ENCODE data around the gene FNDC10.
A peak's percentile ranks its signal among the peaks of the same experiment; 100 is the strongest.

The FNDC10 gene

DNA sequence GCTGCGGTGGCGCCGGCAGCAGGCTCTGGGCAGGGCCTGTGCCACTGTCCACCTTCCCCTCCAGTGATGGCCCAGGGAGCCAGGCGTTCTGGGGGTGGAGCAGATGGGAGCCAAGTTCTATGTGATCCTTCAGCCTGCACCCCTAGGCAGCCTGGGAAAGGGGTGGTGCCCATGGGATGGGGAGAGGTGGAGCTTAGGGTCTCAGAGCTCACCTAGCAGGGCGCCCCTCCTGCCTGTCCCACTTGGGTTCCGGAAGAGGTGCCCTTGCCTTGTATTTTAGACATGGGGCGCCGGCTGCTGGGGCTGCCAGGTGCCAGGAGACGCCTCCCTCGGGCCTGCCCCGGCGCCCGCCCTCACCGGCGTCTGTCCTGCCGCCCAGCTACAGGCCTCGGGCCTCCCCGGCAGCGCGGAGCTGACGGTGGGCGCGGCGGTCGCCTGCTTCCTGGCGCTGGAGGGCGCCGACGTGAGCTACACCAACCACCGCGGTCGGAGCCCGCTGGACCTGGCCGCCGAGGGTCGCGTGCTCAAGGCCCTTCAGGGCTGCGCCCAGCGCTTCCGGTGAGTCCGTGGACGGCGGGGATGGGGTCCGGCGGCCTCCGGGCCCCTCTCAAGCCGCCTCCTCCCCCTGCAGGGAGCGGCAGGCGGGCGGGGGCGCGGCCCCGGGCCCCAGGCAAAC, 29.0 kb upstream of the FNDC10 start:
- DNase-seq (ENCODE audit: low read depth, low spot score): no peak
- H3K27me3 ChIP-seq (ENCODE audit: insufficient read depth, insufficient read length): no peaks in the 10 kb centered on the region
- H3K9me3 ChIP-seq (ENCODE audit: insufficient read depth, low read length): no peaks in the 10 kb centered on the region
- H3K4me1 ChIP-seq (ENCODE audit: insufficient read depth, insufficient read length): no peaks in the 10 kb centered on the region
- TF ChIP-seq ZNF274 (IDR thresholded peaks at IDR 0.05; ENCODE audit: low read depth, low read length) (no peak), YY1 (IDR thresholded peaks at IDR 0.05; ENCODE audit: insufficient read depth, insufficient read length) (no peak), SUZ12 (IDR thresholded peaks at IDR 0.05; ENCODE audit: extremely low read depth, insufficient read depth, insufficient read length) (no peak)
- H3K9ac ChIP-seq (ENCODE audit: insufficient read length, low read depth): no peak overlapping the region
- H3K4me3 ChIP-seq (ENCODE audit: insufficient read length, low read depth): no peak overlapping the region
- peaks cover 16% of the 10 kb centered on the region for H3K36me3 ChIP-seq (ENCODE audit: insufficient read depth, insufficient read length, low read length)

DNA sequence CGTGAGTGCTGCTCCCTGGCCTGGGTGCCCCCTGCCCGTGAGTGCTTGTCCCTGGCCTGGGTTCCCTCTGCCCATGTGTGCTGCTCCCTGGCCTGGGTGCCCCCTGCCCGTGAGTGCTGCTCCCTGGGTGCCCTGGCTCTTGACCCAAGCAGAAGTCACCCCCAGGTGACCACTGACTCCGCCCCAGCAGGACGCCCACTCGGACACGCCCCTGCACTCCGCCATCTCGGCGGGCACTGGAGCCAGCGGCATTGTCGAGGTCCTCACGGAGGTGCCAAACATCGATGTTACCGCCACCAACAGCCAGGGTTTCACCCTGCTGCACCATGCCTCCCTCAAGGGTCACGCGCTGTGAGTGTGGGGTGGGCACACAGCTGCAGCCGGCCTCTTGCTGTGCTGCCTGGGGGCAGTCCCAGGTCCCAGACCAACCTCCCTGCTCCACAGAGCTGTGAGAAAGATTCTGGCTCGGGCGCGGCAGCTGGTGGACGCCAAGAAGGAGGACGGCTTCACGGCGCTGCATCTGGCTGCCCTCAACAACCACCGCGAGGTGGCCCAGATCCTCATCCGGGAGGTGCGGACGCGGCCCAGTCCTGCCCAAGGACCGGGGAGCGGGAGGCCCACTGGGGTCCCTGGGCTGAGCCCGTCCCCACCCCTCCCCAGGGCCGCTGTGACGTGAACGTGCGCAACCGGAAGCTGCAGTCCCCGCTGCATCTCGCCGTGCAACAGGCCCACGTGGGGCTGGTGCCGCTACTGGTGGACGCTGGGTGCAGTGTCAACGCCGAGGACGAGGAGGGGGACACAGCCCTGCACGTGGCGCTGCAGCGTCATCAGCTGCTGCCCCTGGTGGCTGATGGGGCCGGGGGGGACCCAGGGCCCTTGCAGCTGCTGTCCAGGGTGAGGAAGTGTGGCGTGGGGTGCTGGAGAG, 28.2 kb upstream of the FNDC10 start:
- Histone ChIP-seq H3K27me3 (ENCODE audit: insufficient read depth, insufficient read length) (no peaks in the 10 kb centered on the region), H3K9me3 (ENCODE audit: insufficient read depth, low read length) (no peaks in the 10 kb centered on the region), H3K9ac (ENCODE audit: insufficient read length, low read depth) (no peak overlapping the region), H3K4me3 (ENCODE audit: insufficient read length, low read depth) (no peak overlapping the region), H3K36me3 (ENCODE audit: insufficient read depth, insufficient read length, low read length) (peaks cover 16% of the 10 kb centered on the region), H3K4me1 (ENCODE audit: insufficient read depth, insufficient read length) (no peaks in the 10 kb centered on the region)
- TF ChIP-seq YY1 (IDR thresholded peaks at IDR 0.05; ENCODE audit: insufficient read depth, insufficient read length): no peak
- TF ChIP-seq SUZ12 (IDR thresholded peaks at IDR 0.05; ENCODE audit: extremely low read depth, insufficient read depth, insufficient read length): no peak
- TF ChIP-seq ZNF274 (IDR thresholded peaks at IDR 0.05; ENCODE audit: low read depth, low read length): no peak
- no peak for DNase-seq (ENCODE audit: low read depth, low spot score)

DNA sequence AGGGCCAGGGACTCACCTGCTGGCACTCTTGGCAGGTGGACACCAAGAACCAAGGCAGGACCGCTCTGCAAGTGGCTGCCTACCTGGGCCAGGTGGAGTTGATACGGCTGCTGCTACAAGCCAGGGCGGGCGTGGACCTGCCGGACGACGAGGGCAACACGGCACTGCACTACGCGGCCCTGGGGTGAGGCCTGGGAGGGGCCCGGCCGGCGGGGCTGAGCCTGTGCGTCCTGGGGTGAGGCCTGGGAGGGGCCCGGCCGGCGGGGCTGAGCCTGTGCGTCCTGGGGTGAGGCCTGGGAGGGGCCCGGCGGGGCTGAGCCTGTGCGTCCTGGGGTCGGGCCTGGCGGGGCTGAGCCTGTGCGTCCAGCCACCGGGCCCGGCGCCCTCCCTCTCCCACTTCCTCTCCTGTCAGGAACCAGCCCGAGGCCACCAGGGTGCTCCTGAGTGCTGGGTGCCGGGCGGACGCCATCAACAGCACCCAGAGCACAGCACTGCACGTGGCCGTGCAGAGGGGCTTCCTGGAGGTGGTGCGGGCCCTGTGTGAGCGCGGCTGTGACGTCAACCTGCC, 27.4 kb upstream of the FNDC10 start:
- Histone ChIP-seq H3K9me3 (ENCODE audit: insufficient read depth, low read length) (no peaks in the 10 kb centered on the region), H3K4me3 (ENCODE audit: insufficient read length, low read depth) (no peak overlapping the region), H3K36me3 (ENCODE audit: insufficient read depth, insufficient read length, low read length) (peaks cover 16% of the 10 kb centered on the region), H3K4me1 (ENCODE audit: insufficient read depth, insufficient read length) (no peaks in the 10 kb centered on the region), H3K27me3 (ENCODE audit: insufficient read depth, insufficient read length) (no peaks in the 10 kb centered on the region), H3K9ac (ENCODE audit: insufficient read length, low read depth) (no peak overlapping the region)
- TF ChIP-seq SUZ12 (IDR thresholded peaks at IDR 0.05; ENCODE audit: extremely low read depth, insufficient read depth, insufficient read length) (no peak), ZNF274 (IDR thresholded peaks at IDR 0.05; ENCODE audit: low read depth, low read length) (no peak), YY1 (IDR thresholded peaks at IDR 0.05; ENCODE audit: insufficient read depth, insufficient read length) (no peak)
- DNase-seq (ENCODE audit: low read depth, low spot score): no peak

DNA sequence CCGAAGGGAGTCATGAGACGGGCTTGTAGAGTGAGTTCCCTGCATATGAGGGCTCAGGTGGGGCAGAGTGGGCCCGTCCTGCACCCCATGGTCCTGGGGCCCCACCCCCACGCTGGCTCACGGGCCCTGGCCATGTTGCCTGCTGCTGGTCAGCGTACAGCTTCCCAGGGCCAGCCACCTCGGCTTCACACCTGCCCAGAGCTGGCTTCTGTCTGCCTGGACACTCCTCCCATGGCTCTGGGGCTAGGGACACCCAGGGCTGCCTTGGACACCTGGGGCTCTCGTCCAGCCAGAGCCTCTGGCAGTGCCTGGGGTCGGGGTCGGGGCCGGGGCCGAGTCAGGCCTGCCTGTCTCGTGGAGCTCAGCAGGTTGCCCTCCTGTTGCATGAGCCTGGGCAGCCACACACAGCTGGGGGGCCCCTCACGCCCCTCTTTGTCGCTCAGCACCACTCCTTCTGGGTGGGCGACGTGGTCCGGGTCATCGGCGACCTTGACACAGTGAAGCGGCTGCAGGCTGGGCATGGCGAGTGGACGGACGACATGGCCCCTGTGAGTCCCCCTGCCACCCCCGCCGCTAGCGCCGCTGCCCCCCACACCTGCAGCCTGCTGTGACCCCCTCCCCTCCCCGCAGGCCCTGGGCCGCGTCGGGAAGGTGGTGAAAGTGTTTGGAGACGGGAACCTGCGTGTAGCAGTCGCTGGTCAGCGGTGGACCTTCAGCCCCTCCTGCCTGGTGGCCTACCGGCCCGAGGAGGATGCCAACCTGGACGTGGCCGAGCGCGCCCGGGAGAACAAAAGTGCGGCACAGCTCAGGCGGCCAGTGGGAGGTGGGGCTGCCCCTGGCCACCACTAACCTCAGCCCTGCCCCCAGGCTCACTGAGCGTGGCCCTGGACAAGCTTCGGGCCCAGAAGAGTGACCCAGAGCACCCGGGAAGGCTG, 26.5 kb upstream of the FNDC10 start:
- no peaks in the 10 kb centered on the region for H3K9me3 ChIP-seq (ENCODE audit: insufficient read depth, low read length)
- no peaks in the 10 kb centered on the region for H3K27me3 ChIP-seq (ENCODE audit: insufficient read depth, insufficient read length)
- peaks cover 16% of the 10 kb centered on the region for H3K36me3 ChIP-seq (ENCODE audit: insufficient read depth, insufficient read length, low read length)
- TF ChIP-seq SUZ12 (IDR thresholded peaks at IDR 0.05; ENCODE audit: extremely low read depth, insufficient read depth, insufficient read length) (no peak), YY1 (IDR thresholded peaks at IDR 0.05; ENCODE audit: insufficient read depth, insufficient read length) (no peak)
- H3K9ac ChIP-seq (ENCODE audit: insufficient read length, low read depth): peak overlapping the region; percentile 2
- DNase-seq (ENCODE audit: low read depth, low spot score): no peak
- H3K4me3 ChIP-seq (ENCODE audit: insufficient read length, low read depth): no peak overlapping the region
- H3K4me1 ChIP-seq (ENCODE audit: insufficient read depth, insufficient read length): peaks cover 2% of the 10 kb centered on the region

DNA sequence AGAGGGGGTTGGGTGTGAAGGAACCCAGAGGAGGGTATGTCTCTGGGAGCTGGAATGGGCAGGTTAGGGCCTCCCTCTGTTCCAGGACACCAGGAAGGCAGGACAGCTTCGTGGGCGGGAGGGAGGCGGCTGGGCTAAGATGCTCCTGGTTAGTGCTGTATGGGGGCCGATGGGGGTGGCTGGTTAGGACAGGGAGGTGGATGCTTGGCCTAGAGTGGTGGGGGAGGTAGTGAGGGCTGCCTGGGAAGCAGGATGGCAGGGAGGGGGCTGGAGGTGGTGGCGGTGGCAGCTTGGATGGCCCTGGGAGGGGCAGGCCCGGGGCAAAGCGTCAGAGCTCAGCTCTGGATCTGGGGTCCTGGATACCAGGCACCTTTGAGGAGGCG, 25.9 kb upstream of the FNDC10 start:
- no peak for DNase-seq (ENCODE audit: low read depth, low spot score)
- Histone ChIP-seq H3K36me3 (ENCODE audit: insufficient read depth, insufficient read length, low read length) (peaks cover 16% of the 10 kb centered on the region), H3K9me3 (ENCODE audit: insufficient read depth, low read length) (no peaks in the 10 kb centered on the region), H3K4me1 (ENCODE audit: insufficient read depth, insufficient read length) (peaks cover 4% of the 10 kb centered on the region), H3K4me3 (ENCODE audit: insufficient read length, low read depth) (no peak overlapping the region), H3K9ac (ENCODE audit: insufficient read length, low read depth) (peak overlapping the region; percentile 2), H3K27me3 (ENCODE audit: insufficient read depth, insufficient read length) (no peaks in the 10 kb centered on the region)
- TF ChIP-seq ZNF274 (IDR thresholded peaks at IDR 0.05; ENCODE audit: low read depth, low read length) (no peak), YY1 (IDR thresholded peaks at IDR 0.05; ENCODE audit: insufficient read depth, insufficient read length) (no peak), SUZ12 (IDR thresholded peaks at IDR 0.05; ENCODE audit: extremely low read depth, insufficient read depth, insufficient read length) (no peak)

DNA sequence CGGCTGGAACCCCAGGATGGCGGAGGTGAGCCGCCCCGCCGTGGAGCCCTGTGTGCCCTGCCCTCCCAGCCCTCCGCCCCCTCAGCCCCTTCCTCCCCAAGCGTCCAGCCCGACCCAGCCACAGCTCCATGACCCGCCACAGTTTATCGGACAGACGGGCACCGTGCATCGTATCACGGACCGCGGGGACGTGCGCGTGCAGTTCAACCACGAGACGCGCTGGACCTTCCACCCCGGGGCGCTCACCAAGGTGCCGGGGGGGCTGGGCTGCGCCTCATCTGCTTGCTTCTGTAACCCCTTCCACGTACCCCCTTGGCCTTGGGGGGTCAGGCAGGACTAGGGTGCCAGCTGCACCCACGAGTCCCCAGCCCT, 25.5 kb upstream of the FNDC10 start:
- no peaks in the 10 kb centered on the region for H3K27me3 ChIP-seq (ENCODE audit: insufficient read depth, insufficient read length)
- no peak for DNase-seq (ENCODE audit: low read depth, low spot score)
- TF ChIP-seq YY1 (IDR thresholded peaks at IDR 0.05; ENCODE audit: insufficient read depth, insufficient read length): no peak
- no peaks in the 10 kb centered on the region for H3K9me3 ChIP-seq (ENCODE audit: insufficient read depth, low read length)
- no peak overlapping the region for H3K9ac ChIP-seq (ENCODE audit: insufficient read length, low read depth)
- peaks cover 16% of the 10 kb centered on the region for H3K36me3 ChIP-seq (ENCODE audit: insufficient read depth, insufficient read length, low read length)
- no peak overlapping the region for H3K4me3 ChIP-seq (ENCODE audit: insufficient read length, low read depth)
- peaks cover 6% of the 10 kb centered on the region for H3K4me1 ChIP-seq (ENCODE audit: insufficient read depth, insufficient read length)
